Caco-2 (cell line): Measurements from ENCODE around the gene FAM187B. TPM values are rescaled to one million over a fixed set of nuclear protein-coding genes. Genes with fewer than 3 reads are reported as not detected.

Experiments
- BruUV-seq: library from RNA; stranded (reverse); fragments of 400-500 nt; replicated peaks from 2 replicates; lab custom pipeline; 2021; lab: Mats Ljungman, UMichigan
- CTCF ChIA-PET: fragments of 300-600 bp; sonication (Branson Sonifier 250); formaldehyde crosslinking; loops from one replicate; lab custom pipeline; 2022; ENCODE audit warnings: antibody characterized with exemption; lab: Charles Lee
- POLR2A ChIA-PET: fragments of 300-600 bp; sonication (Branson Sonifier 250); formaldehyde crosslinking; loops from one replicate; lab custom pipeline; 2022; ENCODE audit warnings: antibody characterized with exemption; lab: Charles Lee
- DNase-seq, 2 experiments: peaks; one replicate each; pipeline versions ENCODE4 v3.0.0 to v3.0.0-alpha.2; 2020 to 2022
- H3K27me3 ChIP-seq: replicated peaks from 2 replicates; pipeline ENCODE4 v1.6.0; 2011; ENCODE audit warnings: low read length; ENCODE audit not compliant: control insufficient read depth, insufficient read depth
- H3K36me3 ChIP-seq: 2 replicates; pipeline ENCODE4 v1.5.1; 2011; ENCODE audit warnings: low read length; ENCODE audit not compliant: control insufficient read depth, insufficient read depth
- H3K4me1 ChIP-seq: fragments of 250-450 bp; sonication (Bioruptor Pico); 2 replicates; pipeline ENCODE4 v1.5.1; 2020; ENCODE audit warnings: mild to moderate bottlenecking
- H3K4me3 ChIP-seq: 2 replicates; pipeline ENCODE4 v1.5.1; 2011; ENCODE audit warnings: low read depth, mild to moderate bottlenecking, control low read depth, low read length
- H3K9me3 ChIP-seq: fragments of 250-450 bp; sonication (Bioruptor Pico); 2 replicates; pipeline ENCODE4 v1.5.1; 2020; ENCODE audit warnings: mild to moderate bottlenecking, moderate library complexity
- H3K27ac Mint-ChIP-seq: one replicate; pipeline ENCODE4 v1.8.0; 2022; ENCODE audit warnings: mixed read lengths; ENCODE audit not compliant: unreplicated experiment
- H3K27me3 Mint-ChIP-seq: one replicate; pipeline ENCODE4 v1.8.0; 2022; ENCODE audit warnings: mixed read lengths; ENCODE audit not compliant: insufficient read depth, unreplicated experiment
- H3K36me3 Mint-ChIP-seq: one replicate; pipeline ENCODE4 v1.8.0; 2022; ENCODE audit warnings: mild to moderate bottlenecking, mixed read lengths; ENCODE audit not compliant: insufficient read depth, unreplicated experiment
- H3K4me1 Mint-ChIP-seq: one replicate; pipeline ENCODE4 v1.8.0; 2022; ENCODE audit warnings: low read depth, mixed read lengths; ENCODE audit not compliant: unreplicated experiment
- H3K4me3 Mint-ChIP-seq: one replicate; pipeline ENCODE4 v1.8.0; 2022; ENCODE audit warnings: mild to moderate bottlenecking, moderate library complexity, mixed read lengths; ENCODE audit not compliant: unreplicated experiment
- H3K9me3 Mint-ChIP-seq: one replicate; pipeline ENCODE4 v1.8.0; 2022; ENCODE audit warnings: mixed read lengths; ENCODE audit not compliant: unreplicated experiment
- intact Hi-C: fragments of 100-400 bp; cut with micrococcal nuclease; formaldehyde crosslinking; loops from one replicate; pipeline ENCODE4 v1.10.0; 2022; ENCODE audit not compliant: unreplicated experiment
- total RNA-seq: library from RNA; stranded (reverse); gene quantifications from 2 replicates; pipeline ENCODE4 v1.2.3, GENCODE V29; 2022
- TF ChIP-seq, protein P1 (sequence below), 2 experiments: fragments of 200-600 bp in 1 of 2; IDR thresholded peaks; 1 replicate in 1 of 2; 2 replicates in 1 of 2; pipeline versions ENCODE4 v1.5.1 to v1.8.0; 2011 to 2022; ENCODE audit warnings: antibody characterized with exemption in 1 of 2, control low read depth in 1 of 2, inconsistent platforms in 1 of 2, low read depth in 1 of 2, low read length in 1 of 2, mild to moderate bottlenecking in 1 of 2, moderate library complexity in 1 of 2; ENCODE audit not compliant: insufficient read depth in 1 of 2, severe bottlenecking in 1 of 2, unreplicated experiment in 1 of 2

Gene FAM187B
- total RNA-seq, 1 experiment from 2014 or later = not detected

GRCh38 chr19:35206855-35207254, 21.7 kb downstream of the FAM187B start:
- intact Hi-C loops = no loop called here
- H3K9me3 Mint-ChIP-seq = no peaks in the 10 kb centered on the region
- no peaks in the 10 kb centered on the region for H3K36me3 Mint-ChIP-seq
- Histone ChIP-seq H3K9me3 (no peaks in the 10 kb centered on the region; the same call in 1 of the 2 replicates), H3K4me1 (no peaks in the 10 kb centered on the region), H3K27me3 (no peaks in the 10 kb centered on the region), H3K36me3 (no peaks in the 10 kb centered on the region), H3K4me3 (no peak overlapping the region)
- no peak overlapping the region for H3K4me3 Mint-ChIP-seq
- no TSS peak for BruUV-seq
- no peak overlapping the region for H3K27ac Mint-ChIP-seq
- TF ChIP-seq, protein P1, sequence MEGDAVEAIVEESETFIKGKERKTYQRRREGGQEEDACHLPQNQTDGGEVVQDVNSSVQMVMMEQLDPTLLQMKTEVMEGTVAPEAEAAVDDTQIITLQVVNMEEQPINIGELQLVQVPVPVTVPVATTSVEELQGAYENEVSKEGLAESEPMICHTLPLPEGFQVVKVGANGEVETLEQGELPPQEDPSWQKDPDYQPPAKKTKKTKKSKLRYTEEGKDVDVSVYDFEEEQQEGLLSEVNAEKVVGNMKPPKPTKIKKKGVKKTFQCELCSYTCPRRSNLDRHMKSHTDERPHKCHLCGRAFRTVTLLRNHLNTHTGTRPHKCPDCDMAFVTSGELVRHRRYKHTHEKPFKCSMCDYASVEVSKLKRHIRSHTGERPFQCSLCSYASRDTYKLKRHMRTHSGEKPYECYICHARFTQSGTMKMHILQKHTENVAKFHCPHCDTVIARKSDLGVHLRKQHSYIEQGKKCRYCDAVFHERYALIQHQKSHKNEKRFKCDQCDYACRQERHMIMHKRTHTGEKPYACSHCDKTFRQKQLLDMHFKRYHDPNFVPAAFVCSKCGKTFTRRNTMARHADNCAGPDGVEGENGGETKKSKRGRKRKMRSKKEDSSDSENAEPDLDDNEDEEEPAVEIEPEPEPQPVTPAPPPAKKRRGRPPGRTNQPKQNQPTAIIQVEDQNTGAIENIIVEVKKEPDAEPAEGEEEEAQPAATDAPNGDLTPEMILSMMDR (IDR thresholded peaks at IDR 0.05; ENCODE audit: insufficient read depth in 1 of 2, low read depth in 1 of 2, low read length in 1 of 2, severe bottlenecking in 1 of 2, unreplicated experiment in 1 of 2) = no peak
- DNase-seq = no peak
- CTCF ChIA-PET = no interaction called here
- POLR2A ChIA-PET = no interaction called here
- peaks cover 7% of the 10 kb centered on the region for H3K4me1 Mint-ChIP-seq
- no peaks in the 10 kb centered on the region for H3K27me3 Mint-ChIP-seq

GRCh38 chr19:35206379-35206778, 22.2 kb downstream of the FAM187B start:
- Mint-ChIP-seq H3K4me3 (no peak overlapping the region), H3K9me3 (no peaks in the 10 kb centered on the region), H3K36me3 (no peaks in the 10 kb centered on the region), H3K27ac (no peak overlapping the region), H3K4me1 (peaks cover 7% of the 10 kb centered on the region), H3K27me3 (no peaks in the 10 kb centered on the region)
- Histone ChIP-seq H3K4me1 (no peaks in the 10 kb centered on the region), H3K9me3 (no peaks in the 10 kb centered on the region; the same call in 1 of the 2 replicates), H3K27me3 (no peaks in the 10 kb centered on the region), H3K36me3 (no peaks in the 10 kb centered on the region), H3K4me3 (no peak overlapping the region)
- TF ChIP-seq, protein P1 (IDR thresholded peaks at IDR 0.05; ENCODE audit: insufficient read depth in 1 of 2, low read depth in 1 of 2, low read length in 1 of 2, severe bottlenecking in 1 of 2, unreplicated experiment in 1 of 2) = no peak
- ChIA-PET CTCF (no interaction called here), POLR2A (no interaction called here)
- BruUV-seq = no TSS peak
- intact Hi-C loops = no loop called here
- no peak for DNase-seq

DNA sequence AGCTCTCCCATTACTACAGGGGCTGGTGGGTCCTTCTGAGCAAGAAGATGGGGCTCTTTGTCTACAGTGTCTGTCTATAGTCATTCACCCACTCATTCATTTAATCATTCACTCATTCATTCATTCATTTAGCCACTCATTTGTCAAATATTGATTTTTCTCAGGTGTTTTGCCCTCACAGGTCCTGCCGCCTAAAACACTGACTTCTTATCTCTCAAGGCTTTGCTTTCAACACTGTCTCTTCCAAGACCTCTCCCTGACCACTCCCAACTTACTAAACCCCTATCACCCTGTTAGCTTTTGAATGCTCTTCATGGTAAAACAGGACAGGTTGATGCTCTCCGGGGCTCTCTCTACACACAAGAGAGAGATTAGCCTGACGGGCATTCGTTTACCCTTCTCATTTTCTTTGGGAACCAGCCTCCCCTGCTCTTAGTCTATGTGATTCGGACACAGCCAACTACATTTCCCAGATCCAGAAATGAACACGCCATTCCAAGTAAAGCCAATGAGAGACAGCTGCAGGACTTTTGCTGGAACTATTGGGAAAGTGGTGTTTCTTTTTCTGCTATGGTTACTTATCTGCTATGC, 22.7 kb downstream of the FAM187B start:
- TF ChIP-seq, protein P1 (IDR thresholded peaks at IDR 0.05; ENCODE audit: insufficient read depth in 1 of 2, low read depth in 1 of 2, low read length in 1 of 2, severe bottlenecking in 1 of 2, unreplicated experiment in 1 of 2) = no peak
- no peak overlapping the region for H3K27ac Mint-ChIP-seq
- POLR2A ChIA-PET = no interaction called here
- H3K27me3 Mint-ChIP-seq = no peaks in the 10 kb centered on the region
- Histone ChIP-seq H3K27me3 (no peaks in the 10 kb centered on the region), H3K9me3 (no peaks in the 10 kb centered on the region; the same call in 1 of the 2 replicates), H3K36me3 (no peaks in the 10 kb centered on the region), H3K4me1 (no peaks in the 10 kb centered on the region), H3K4me3 (no peak overlapping the region)
- no peak overlapping the region for H3K4me3 Mint-ChIP-seq
- no peaks in the 10 kb centered on the region for H3K9me3 Mint-ChIP-seq
- H3K36me3 Mint-ChIP-seq = no peaks in the 10 kb centered on the region
- no peak for DNase-seq
- peaks cover 7% of the 10 kb centered on the region for H3K4me1 Mint-ChIP-seq
- CTCF ChIA-PET = no interaction called here
- intact Hi-C loops = no loop called here
- no TSS peak for BruUV-seq
